Measurements from ENCODE around the gene KIF26A.

The KIF26A gene

GRCh38 chr14:104112609-104113571 is 25.5 kb upstream of the KIF26A start:
- DNase-seq (ENCODE audit: low read depth in 2 of 2): no peak

GRCh38 chr14:104113631-104114420 is 24.6 kb upstream of the KIF26A start:
- DNase-seq (ENCODE audit: low read depth in 2 of 2): no peak

- DNase-seq (ENCODE audit: low read depth in 2 of 2): no peak
These were observed 23.8 kb upstream of the KIF26A start for GRCh38 chr14:104114421-104115130.

- no peak for DNase-seq (ENCODE audit: low read depth in 2 of 2)
These were observed 23.2 kb upstream of the KIF26A start for GRCh38 chr14:104115131-104115600.

GRCh38 chr14:104115691-104116287 is 22.6 kb upstream of the KIF26A start:
- DNase-seq (ENCODE audit: low read depth in 2 of 2): no peak

GRCh38 chr14:104116288-104116755 is 22.1 kb upstream of the KIF26A start:
- no peak for DNase-seq (ENCODE audit: low read depth in 2 of 2)

- no peak for DNase-seq (ENCODE audit: low read depth in 2 of 2)
These were observed 21.5 kb upstream of the KIF26A start for GRCh38 chr14:104116756-104117340.

GRCh38 chr14:104117341-104118005 is 20.9 kb upstream of the KIF26A start:
- no peak for DNase-seq (ENCODE audit: low read depth in 2 of 2)

- DNase-seq (ENCODE audit: low read depth in 2 of 2): no peak
These were observed 20.2 kb upstream of the KIF26A start for GRCh38 chr14:104118006-104118844.

GRCh38 chr14:104119119-104119487 is 19.3 kb upstream of the KIF26A start:
- DNase-seq (ENCODE audit: low read depth in 2 of 2): no peak

- no peak for DNase-seq (ENCODE audit: low read depth in 2 of 2)
These were observed 18.7 kb upstream of the KIF26A start for GRCh38 chr14:104119488-104120251.

- no peak for DNase-seq (ENCODE audit: low read depth in 2 of 2)
These were observed 18.1 kb upstream of the KIF26A start for GRCh38 chr14:104120281-104120741.

- DNase-seq (ENCODE audit: low read depth in 2 of 2): no peak
These were observed 17.2 kb upstream of the KIF26A start for GRCh38 chr14:104121142-104121541.

GRCh38 chr14:104123879-104124278 is 14.5 kb upstream of the KIF26A start:
- DNase-seq (ENCODE audit: low read depth in 2 of 2): no peak

GRCh38 chr14:104125011-104125410 is 13.4 kb upstream of the KIF26A start:
- DNase-seq (ENCODE audit: low read depth in 2 of 2): no peak

- no peak for DNase-seq (ENCODE audit: low read depth in 2 of 2)
These were observed 11.6 kb upstream of the KIF26A start for GRCh38 chr14:104126753-104127152.

- DNase-seq (ENCODE audit: low read depth in 2 of 2): no peak
These were observed 9.4 kb upstream of the KIF26A start for GRCh38 chr14:104128981-104129380.

GRCh38 chr14:104129556-104129955 is 8.8 kb upstream of the KIF26A start:
- no peak for DNase-seq (ENCODE audit: low read depth in 2 of 2)
